BE2C (cell line): ENCODE data around the gene PLEKHB2.

ENCODE experiments used
- DNase-seq: peaks from one replicate; pipeline ENCODE4 v3.0.0-alpha.2; 2020
- H3K27me3 ChIP-seq: fragments of 250-450 bp; sonication (Bioruptor Pico); 2 replicates; pipeline ENCODE4 v1.5.1; 2020; ENCODE audit warnings: mild to moderate bottlenecking
- H3K36me3 ChIP-seq: fragments of 250-450 bp; sonication (Bioruptor Pico); 2 replicates; pipeline ENCODE4 v1.5.1; 2020; ENCODE audit warnings: mild to moderate bottlenecking
- H3K4me1 ChIP-seq: fragments of 250-450 bp; sonication (Bioruptor Pico); 2 replicates; pipeline ENCODE4 v1.5.1; 2020
- H3K4me3 ChIP-seq: 2 replicates; pipeline ENCODE4 v1.5.1; 2011; ENCODE audit warnings: low read depth, low read length
- H3K9me3 ChIP-seq: fragments of 250-450 bp; sonication (Bioruptor Pico); 2 replicates; pipeline ENCODE4 v1.5.1; 2020
- CTCF ChIP-seq: IDR thresholded peaks from 2 replicates; pipeline ENCODE4 v1.5.1; 2012; ENCODE audit warnings: mild to moderate bottlenecking, low read depth, low read length

Gene PLEKHB2

DNA sequence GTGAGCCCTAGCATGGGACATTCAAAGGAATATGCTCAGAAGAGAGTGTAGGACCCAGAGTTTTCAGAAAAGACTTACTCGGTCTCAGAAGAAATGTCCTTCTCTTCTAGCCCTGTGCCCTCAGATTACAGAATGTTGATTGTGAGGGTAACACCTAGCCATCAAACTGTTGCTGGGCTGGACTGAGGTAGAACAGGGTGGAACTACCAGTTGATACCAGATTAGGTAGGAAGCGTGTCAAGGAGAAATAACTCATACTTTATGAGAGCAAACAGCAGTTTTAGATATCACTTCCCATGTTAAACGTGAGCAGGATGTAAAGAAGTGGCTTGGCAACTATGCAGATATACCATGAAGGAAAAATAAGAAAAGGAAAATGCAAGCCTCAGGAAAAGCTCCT, 22.8 kb downstream of the PLEKHB2 start:
- no peaks in the 10 kb centered on the region; the same call in none of the 2 replicates for H3K36me3 ChIP-seq
- H3K4me3 ChIP-seq = no peak overlapping the region
- no peaks in the 10 kb centered on the region for H3K27me3 ChIP-seq
- H3K9me3 ChIP-seq = no peaks in the 10 kb centered on the region
- no peaks in the 10 kb centered on the region for H3K4me1 ChIP-seq
- DNase-seq = no peak
- no peak for TF ChIP-seq CTCF

GRCh38 chr2:131130298-131130596, 25.1 kb downstream of the PLEKHB2 start:
- DNase-seq = no peak
- TF ChIP-seq CTCF = no peak

GRCh38 chr2:131132729-131133128, 27.6 kb downstream of the PLEKHB2 start:
- no peak overlapping the region for H3K4me3 ChIP-seq
- H3K27me3 ChIP-seq = no peaks in the 10 kb centered on the region
- H3K4me1 ChIP-seq = no peaks in the 10 kb centered on the region
- H3K36me3 ChIP-seq = no peaks in the 10 kb centered on the region; the same call in none of the 2 replicates
- TF ChIP-seq CTCF = no peak
- H3K9me3 ChIP-seq = no peaks in the 10 kb centered on the region
- no peak for DNase-seq

More at GRCh38 chr2:131130298-131130596, 25.1 kb downstream of the PLEKHB2 start:
- Histone ChIP-seq H3K9me3 (no peaks in the 10 kb centered on the region), H3K36me3 (no peaks in the 10 kb centered on the region; the same call in none of the 2 replicates), H3K4me3 (no peak overlapping the region), H3K27me3 (no peaks in the 10 kb centered on the region), H3K4me1 (no peaks in the 10 kb centered on the region)

GRCh38 chr2:131140581-131140980, 35.4 kb downstream of the PLEKHB2 start:
- H3K36me3 ChIP-seq = no peaks in the 10 kb centered on the region
- no peak overlapping the region for H3K4me3 ChIP-seq
- no peaks in the 10 kb centered on the region for H3K4me1 ChIP-seq
- no peak for DNase-seq
- H3K9me3 ChIP-seq = no peaks in the 10 kb centered on the region
- TF ChIP-seq CTCF = no peak
- no peaks in the 10 kb centered on the region for H3K27me3 ChIP-seq

- H3K9me3 ChIP-seq = no peaks in the 10 kb centered on the region
- DNase-seq = no peak
- H3K4me3 ChIP-seq = no peak overlapping the region
- TF ChIP-seq CTCF = no peak
- no peaks in the 10 kb centered on the region for H3K4me1 ChIP-seq
- H3K36me3 ChIP-seq = no peaks in the 10 kb centered on the region
- H3K27me3 ChIP-seq = no peaks in the 10 kb centered on the region
Observed at GRCh38 chr2:131142849-131143248, 37.7 kb downstream of the PLEKHB2 start.

GRCh38 chr2:131143803-131144202, 38.7 kb downstream of the PLEKHB2 start:
- TF ChIP-seq CTCF = no peak
- H3K4me3 ChIP-seq = no peak overlapping the region
- no peaks in the 10 kb centered on the region for H3K27me3 ChIP-seq
- H3K4me1 ChIP-seq = no peaks in the 10 kb centered on the region
- DNase-seq = no peak
- no peaks in the 10 kb centered on the region for H3K9me3 ChIP-seq
- no peaks in the 10 kb centered on the region for H3K36me3 ChIP-seq
